GM18511 (cell line): Measurements from ENCODE around the gene DCAF12.

Experiments
- ATAC-seq: cut with Tn5 transposase; IDR thresholded peaks from one replicate; pipeline ENCODE4 v1.9.1; 2021; ENCODE audit warnings: mild to moderate bottlenecking, moderate library complexity; ENCODE audit not compliant: unreplicated experiment

DCAF12 gene

DNA sequence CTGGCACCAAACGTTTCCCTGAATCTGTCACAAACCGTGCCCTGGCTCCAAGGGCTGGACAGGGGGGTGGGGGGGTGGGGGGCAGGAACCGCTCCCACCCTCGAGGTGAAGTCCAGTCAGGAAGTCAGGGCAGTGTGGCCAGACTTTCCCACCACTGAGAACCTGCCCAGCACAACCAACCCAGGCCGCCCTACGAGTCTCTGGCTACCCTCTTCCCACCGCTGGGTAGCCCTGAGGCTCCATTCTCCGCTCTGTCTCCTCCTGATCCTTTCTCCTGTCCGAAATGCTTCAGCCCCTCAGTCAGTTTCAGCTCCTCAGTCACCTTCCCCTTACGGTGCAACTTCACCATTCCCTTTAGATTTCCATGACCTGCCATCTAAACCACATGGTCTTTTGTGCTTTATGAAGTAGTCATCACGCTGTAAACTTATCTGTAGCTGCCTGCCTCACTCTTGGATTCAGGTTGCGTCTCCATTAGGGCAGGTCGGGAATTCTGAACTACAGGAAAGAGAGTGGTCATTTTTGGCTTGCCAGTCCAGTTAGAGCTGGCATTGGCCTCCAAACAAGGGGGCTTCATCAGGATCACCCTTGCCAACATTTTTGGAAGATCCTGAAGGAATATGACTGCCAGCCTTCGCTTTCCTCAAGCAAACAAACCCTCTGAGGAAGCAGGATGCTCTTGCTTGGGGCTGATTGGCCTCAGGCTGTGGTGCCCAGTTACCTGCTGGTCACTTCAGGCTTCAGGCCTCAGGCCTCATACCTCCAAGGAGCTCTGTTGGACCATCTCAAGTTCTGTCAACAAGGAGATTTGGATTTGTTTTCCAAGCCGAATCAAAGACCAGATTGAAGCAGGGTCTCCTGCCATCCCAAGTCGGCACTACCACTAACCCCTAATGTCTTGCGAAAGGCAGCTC, 794 bp upstream of the DCAF12 start:
- ATAC-seq: no peak

DNA sequence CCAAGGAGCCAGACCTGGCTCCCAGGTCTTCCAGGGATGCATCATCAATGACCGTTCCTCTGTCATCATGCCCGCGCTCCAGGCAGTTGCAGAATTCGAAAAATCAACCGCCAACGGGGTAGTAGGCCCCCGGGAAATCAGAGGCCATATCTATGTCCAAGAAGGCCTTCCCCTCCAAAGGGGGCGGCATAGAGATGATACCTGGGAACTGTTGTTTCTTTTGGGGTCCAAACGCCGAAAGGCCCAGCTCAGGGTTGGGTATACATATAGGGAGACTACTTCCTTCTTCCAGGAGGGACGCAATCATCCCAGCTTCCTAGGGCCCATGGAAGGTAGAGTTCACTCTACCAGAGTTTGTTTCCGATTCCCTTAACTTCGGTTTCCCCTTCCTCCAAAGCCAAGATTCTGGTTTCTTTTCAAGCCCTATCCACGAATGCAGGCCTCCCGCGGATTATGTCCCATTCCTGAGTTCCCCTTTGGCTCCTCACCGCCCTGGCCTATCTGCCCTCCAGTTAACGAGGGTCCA, 754 bp downstream of the DCAF12 start:
- no peak for ATAC-seq

DNA sequence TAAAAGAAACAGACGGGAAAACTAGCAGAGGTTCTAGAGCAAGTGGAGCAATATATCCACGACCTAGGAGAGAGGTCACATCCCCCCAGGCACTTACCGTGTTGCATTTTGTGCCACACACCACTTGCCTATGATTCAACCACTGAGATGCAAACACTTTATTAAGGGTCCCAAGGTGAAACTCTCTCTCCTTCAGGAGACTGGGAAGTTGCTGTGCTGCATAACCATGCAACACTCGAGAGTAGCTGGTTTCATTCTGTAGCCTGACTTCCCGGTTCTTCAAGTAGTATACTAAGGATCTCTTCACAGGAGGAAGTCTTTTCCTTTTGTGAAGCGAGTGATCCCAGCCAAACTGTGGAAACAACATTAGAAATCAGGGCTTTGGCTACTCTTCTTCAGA, 1.6 kb downstream of the DCAF12 start:
- no peak for ATAC-seq

DNA sequence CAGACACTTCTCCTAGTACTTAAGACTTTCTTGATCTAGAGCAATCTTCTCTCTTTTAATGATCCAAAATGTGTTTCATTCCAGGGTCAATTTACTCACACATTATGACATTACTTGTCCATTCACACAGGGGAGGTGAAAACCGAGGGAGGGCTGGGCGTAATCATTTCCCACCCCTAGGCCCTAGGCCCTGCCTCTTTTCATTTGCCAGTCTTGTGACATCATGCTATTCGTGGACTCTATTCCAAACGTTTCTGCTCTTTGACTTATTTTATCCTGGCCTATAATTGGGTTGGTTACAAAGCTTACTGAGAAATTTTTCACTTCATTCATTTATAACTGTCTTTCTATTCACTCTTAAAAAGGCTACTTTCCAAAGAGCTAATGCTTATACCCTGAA, 2.4 kb downstream of the DCAF12 start:
- peak; percentile 27 for ATAC-seq

DNA sequence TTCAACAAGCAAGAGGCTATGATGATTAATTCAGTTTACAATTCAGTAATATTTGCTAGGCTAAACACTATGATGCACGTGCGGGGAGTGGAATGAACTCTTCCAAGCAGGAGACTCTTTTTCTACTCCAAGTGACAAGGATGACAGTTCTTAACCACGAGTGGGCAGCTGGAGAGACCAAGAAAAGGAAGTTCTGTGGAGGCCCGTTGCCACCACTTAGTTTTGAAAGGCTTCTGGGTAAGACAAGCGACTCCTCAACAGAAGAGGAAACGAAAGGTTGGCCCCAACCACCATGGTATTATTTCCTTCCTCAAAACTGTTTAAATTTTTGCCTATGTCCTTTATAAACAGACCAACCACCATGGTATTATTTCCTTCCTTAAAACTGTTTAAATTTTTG, 2.8 kb downstream of the DCAF12 start:
- peak; percentile 48 for ATAC-seq

DNA sequence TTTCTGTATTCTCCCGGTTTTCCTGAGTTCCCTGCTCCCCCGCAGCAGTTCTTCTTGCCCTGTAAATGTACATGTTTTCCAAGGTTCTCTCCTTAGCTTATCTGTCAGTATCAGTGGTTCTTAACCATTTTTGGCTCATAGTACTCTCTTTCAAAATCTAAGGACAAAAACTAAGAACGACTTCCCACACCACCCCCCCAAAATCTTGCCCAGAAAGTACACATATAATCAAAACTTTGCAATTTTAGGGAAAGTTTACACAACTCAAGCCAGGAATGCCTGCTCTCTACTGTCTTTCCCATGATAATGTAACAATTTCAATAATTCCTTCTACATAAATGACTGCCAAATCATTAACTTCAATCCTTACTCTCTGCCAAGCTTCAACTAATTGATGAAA, 4.5 kb downstream of the DCAF12 start:
- no peak for ATAC-seq

DNA sequence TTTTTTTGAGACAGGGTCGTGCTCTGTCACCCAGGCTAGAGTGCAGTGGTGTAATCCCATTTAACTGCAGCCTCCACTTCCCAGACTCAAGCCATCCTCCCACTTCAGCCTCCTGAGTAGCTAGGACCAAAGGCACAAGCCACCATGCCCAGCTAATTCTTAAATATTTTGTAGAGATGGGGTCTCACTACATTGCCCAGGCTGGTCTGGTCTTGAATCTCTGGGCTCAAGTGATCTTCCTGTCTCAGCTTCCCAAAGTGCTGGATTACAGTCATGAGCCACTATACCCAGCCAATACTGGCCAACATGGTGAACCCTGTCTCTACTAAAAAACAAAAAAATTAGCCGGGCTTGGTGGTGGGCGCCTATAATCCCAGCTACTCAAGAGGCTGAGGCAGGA, 6.8 kb downstream of the DCAF12 start:
- ATAC-seq: no peak

DNA sequence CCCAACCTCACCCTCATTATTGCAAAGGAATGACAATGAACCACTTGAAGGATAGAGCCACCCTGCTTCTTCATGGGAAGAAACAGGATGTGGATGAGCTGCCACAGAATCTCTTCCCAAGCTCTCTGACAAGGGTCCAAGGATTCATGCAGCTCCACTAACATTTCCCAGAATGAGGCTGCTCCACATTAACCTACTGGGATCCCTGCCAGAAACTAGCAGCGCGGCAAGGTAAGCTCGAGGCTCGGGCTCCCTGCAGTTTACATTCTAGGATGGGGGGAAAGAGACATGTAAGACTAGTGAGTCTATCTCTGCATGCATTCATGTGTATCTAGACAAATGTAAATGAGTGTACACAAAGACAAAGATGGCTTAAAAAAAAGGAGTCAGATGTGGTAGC, 12.1 kb downstream of the DCAF12 start:
- ATAC-seq: no peak

DNA sequence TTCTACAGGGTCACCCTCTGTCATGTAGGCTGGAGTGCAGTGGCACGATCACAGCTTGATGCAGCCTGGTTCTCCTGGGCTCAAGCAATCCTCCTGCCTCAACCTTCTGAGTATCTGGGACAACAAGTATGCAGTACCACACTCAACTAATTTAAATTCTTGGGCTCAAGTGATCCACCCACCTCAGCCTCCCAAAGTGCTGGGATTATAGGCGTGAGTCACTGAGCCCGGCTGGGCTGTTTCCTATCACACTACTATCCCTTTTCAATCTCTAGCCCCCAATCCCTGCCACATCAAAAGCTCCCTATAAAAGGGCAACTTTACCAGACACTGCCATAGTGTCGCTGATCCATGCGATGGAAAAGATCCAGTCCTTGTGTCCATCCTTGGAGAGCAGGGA, 20.4 kb downstream of the DCAF12 start:
- no peak for ATAC-seq

DNA sequence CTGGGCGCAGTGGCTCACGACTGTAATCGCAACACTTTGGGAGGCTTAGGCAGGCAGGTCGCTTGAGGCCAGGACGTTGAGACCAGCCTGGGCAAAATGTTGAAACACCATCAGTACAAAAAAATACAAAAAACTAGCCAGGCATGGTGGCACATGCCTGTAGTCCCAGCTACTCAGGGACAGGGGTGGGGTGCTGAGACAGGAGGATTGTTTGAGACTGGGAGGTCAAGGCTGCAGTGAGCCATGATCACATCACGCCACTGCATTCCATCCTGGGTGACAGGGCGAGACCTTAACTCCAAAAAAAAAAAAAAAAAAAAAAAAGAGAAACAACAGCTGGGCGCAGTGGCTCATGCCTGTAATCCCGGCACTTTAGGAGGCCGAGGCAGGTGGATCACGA, 23.7 kb downstream of the DCAF12 start:
- no peak for ATAC-seq

DNA sequence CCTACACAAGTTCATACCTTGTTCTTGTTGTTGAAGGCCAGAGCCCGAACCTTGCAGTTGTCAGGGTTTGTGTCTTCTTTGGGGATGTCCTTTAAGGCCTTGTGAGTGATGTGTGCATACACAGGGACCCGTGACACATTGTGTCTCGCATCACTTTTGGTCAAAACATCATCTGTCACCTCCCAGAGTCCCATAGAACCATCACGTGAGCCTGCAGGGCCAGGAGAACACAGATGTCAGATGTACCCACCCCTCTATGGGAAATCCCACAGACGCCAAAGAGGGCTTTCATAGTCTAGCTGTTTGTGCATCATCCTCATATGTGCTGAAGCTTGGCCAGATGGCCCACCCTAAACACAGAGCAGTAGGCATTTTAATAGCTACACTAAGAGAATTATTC, 28.2 kb downstream of the DCAF12 start:
- ATAC-seq: no peak

DNA sequence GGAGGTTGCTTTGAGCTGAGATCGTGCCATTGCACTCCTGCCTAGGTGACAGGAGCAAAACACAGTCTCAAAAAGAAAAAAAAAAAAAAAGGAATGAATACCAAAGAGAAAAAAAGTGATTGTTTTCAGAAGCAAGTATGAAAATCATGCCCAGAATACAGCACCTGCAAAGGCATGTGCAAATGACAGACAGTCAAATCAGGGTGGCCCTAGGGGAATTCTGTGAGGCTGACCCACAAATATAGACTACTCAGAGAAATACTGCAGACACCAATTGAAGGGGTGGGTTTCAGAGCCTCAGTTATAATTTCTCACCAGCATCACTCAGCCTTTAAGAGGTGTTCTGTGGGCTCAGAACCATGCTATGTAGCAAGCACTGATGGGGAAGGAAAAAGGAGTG, 28.6 kb downstream of the DCAF12 start:
- ATAC-seq: peak; percentile 50

DNA sequence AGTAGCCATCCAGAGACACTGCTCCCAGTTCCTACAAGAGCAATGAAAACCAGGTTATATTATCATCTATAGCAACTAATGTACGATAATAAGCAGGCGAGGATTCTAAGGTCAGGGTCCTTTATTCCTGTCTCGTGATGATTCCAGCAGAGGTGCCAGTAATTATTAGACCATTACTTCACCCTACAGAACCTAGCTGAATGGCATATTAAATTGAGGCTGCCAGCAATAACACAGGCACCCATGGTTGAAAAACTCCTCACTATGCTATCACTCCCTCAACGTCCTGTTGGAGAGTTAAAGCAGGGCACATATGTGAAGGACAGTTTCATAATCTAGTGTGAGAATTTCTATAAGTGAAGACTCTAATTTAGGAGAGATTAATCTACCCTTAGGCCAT, 29.7 kb downstream of the DCAF12 start:
- ATAC-seq: no peak

DNA sequence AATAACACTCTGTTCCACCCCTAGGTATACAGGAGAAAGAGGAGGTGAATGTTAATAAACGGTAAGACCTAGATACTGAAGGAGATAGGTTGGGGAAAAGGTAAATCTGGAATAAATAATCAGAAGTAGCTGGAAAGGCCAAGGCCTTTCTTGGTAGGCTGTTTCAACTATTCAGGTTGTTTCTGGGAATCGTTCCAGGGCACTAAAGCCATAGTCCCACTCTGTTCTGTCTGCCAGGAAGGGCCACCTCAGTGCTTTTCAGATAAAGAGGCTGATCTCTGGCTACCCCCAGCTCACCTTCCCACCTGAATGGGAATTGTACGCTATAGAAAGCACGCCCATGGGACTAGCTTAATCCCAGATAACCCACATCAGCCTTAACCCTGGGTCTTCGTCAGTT, 32.9 kb downstream of the DCAF12 start:
- ATAC-seq: no peak

DNA sequence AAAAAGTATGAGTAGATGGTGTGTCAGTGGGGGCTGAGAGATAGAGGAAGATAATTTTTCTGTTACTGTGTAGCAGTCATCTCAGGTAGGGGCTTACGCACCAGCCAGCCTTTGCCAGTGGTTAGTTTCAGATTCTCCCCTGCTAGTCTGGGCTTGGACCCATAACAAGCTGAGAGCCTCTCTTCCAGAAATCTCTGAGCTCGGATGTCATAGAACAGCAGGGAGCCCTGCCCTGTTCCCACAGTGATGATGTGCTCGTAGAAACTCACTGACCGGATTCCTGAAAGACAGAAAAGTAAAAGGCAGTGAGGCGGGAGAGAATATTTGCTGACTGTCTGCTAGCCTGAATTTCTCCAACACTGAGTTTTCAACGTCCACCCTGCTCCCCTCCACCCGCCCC, 37.2 kb downstream of the DCAF12 start:
- no peak for ATAC-seq

DNA sequence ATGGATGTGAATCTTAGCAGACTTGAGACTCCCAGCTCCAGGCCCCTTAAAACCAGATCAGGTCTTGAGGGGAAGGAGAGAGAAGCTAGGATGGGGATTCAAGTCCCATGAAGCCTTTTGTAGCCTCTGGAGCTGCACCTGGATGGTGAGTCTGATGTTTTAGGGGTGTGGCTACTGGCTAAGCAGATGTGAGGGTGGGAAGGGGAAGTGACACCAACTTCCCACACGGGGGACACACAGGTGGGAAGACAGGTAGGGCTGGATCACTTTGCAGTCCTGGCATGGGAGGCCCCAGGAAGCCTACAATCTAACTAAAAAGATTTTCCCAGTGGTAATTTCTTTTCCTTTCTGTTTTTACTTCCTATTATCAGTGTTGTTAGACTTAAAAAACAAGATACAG, 39.1 kb downstream of the DCAF12 start:
- ATAC-seq: no peak

DNA sequence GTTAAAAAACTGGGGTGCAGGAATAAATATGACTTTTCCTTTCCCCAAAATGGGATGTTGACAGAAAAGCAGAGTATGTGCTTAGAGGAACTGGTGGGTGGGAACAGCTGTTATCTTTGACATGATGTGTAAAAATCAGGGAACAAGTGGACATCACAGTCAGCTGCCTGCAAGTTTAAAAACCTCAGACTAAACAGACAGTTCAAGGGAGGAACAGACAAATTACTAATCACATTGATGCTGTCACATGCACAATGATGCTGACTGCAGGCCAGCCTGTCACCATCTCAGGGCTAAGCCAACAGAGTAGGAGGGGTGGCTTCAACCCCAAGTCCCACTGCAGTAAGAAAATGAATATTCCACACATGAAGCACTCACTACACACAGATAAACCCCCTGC, 39.6 kb downstream of the DCAF12 start:
- no peak for ATAC-seq

DNA sequence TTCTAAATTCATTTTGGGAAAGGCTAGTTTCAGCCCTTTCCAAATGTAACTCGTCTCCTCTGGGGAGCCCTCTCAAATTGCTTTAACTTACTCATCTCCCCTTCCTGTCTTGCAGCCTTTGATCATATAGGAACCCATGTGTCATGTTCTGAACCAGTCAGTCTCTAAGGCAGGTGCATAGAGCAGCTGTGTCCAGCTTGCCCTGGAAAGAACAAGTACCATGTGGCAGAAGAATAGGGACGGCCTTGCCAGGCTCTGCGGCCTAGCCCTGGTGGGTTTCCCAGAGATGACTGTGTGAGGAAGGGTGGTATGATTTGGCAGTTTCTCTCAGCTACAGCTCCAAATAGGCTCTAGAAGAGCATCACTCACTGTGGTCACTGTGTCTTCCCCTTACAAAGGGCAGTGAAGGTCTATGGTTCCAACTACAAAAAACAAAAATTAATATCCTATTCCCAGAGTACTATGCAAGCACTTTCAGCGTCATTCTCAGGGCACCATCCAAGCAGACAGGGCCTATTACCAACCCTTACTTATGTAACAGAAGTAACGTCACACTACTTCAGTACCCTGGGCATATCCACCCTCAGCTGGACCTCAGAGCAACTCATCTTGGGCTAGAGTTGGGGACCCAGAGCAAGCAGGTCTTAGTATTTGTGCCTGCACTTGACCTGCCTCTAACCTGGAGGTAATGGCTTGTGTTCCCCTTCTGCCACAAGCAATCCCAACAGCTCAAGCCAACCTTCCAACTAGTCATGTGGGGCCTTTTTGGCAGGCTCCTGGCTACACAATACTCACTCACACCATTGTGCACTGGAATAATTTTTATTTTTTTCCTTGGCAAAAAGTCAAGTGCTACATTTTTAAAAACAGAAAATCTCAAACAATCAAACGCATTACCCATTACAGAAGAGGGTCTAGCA, 40.7 kb downstream of the DCAF12 start:
- no peak for ATAC-seq

DNA sequence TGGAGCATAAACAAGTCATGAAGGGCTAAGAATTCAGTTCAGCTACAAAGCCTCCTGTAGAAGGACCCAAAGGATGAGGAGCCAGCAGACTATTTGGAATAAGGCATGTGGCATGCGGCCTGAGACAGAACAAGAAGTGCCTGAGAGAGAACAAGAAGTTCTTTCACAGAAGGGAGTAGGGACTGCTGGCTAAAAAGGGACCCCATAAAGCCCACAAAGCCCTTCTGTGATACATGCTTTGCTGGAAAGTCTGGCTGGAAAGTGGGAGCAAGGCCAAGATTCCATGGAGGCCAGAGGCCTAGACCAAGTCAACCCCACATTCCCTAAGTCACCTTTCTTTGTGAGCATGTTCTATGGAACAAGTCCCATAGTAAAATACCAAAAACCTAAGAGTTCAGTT, 41.9 kb downstream of the DCAF12 start:
- ATAC-seq: no peak

DNA sequence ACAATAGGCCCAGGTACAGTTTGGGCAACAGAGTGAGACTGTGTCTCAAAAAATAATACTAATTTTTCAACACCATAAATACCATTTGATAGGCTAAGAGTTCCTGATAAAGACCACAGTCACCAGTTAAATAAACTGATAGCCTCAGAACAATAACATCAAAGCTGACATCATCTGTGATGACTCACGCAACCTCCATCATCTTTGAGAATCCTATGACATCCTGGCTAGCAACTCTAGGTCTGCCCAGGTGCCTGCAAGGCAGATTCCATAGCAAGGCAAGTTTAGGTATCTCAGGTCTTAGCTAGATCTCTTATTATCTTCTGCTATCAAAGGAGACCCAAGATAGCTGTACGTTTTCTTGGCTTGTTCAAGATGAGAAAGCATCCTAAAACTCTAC, 47.3 kb downstream of the DCAF12 start:
- no peak for ATAC-seq

DNA sequence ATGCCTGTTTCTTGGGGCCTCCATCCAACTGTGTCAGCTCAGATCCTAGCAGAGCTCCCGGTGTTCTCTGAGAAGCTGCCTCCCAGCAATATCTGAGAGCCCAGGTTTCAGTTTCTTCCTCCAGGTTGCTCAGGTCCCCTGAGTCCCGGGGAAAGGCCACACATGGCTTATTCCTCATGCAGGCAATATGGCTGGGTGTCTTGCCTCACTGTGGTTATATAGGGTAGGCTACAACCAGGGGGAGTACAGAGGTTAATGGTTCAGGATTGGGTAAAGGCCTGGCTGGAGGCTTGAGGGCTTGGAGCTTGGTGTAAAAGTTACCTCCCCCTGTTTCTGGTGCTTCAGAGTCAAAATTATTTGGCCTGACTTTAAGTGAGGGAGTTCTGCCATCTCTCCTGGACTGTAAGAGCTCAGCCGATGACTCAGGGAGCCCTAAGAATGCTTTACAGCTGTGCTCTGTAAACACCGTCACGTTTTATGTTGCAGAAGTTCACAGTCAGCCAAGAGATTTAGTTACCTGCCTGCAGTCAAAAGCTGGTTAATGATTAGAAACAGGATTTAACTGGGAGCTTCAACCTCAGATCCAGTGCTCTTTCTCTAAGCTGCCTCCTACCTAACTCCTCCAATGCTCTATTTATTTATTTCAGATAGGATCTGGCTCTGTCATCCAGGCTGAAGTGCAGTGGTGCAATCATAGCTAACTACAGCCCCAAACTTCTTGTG, 53.5 kb downstream of the DCAF12 start:
- no peak for ATAC-seq
